AG09309 (cell line): ENCODE measurements around the gene DRC7.

Experiments used
- DNase-seq: peaks from one replicate; pipeline ENCODE4 v3.0.0-alpha.2; 2010; ENCODE audit warnings: low read depth
- H3K4me3 ChIP-seq: 2 replicates; pipeline ENCODE4 v1.5.1; 2011; ENCODE audit warnings: mild to moderate bottlenecking, low read depth, low read length, moderate library complexity; ENCODE audit not compliant: control insufficient read depth
- TF ChIP-seq, protein P1 (sequence below): IDR thresholded peaks from 2 replicates; pipeline ENCODE4 v1.5.1; 2011; ENCODE audit warnings: mild to moderate bottlenecking, low read depth, low read length, inconsistent platforms; ENCODE audit not compliant: insufficient read depth, control insufficient read depth; ENCODE audit errors: missing control alignments

The DRC7 gene

DNA sequence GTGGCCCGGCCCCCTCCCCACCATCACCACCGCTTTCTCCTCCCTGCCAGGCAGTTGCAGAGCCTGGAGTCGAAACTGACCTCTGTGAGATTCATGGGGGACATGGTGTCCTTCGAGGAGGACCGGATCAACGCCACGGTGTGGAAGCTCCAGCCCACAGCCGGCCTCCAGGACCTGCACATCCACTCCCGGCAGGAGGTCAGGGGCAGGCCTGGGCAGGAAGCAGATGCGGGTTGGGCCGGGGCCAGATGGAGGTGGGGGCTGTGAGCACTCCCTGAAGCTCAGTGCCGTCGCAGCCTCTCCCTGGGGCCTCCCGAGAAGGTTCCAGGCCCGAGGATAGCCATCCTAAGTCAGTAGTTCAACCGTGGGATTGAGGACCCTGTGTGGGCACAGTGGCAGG lies 40.7 kb upstream of the DRC7 start:
- no peak for DNase-seq
- H3K4me3 ChIP-seq, result no peak overlapping the region
- TF ChIP-seq, protein P1, sequence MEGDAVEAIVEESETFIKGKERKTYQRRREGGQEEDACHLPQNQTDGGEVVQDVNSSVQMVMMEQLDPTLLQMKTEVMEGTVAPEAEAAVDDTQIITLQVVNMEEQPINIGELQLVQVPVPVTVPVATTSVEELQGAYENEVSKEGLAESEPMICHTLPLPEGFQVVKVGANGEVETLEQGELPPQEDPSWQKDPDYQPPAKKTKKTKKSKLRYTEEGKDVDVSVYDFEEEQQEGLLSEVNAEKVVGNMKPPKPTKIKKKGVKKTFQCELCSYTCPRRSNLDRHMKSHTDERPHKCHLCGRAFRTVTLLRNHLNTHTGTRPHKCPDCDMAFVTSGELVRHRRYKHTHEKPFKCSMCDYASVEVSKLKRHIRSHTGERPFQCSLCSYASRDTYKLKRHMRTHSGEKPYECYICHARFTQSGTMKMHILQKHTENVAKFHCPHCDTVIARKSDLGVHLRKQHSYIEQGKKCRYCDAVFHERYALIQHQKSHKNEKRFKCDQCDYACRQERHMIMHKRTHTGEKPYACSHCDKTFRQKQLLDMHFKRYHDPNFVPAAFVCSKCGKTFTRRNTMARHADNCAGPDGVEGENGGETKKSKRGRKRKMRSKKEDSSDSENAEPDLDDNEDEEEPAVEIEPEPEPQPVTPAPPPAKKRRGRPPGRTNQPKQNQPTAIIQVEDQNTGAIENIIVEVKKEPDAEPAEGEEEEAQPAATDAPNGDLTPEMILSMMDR, result no peak

DNA sequence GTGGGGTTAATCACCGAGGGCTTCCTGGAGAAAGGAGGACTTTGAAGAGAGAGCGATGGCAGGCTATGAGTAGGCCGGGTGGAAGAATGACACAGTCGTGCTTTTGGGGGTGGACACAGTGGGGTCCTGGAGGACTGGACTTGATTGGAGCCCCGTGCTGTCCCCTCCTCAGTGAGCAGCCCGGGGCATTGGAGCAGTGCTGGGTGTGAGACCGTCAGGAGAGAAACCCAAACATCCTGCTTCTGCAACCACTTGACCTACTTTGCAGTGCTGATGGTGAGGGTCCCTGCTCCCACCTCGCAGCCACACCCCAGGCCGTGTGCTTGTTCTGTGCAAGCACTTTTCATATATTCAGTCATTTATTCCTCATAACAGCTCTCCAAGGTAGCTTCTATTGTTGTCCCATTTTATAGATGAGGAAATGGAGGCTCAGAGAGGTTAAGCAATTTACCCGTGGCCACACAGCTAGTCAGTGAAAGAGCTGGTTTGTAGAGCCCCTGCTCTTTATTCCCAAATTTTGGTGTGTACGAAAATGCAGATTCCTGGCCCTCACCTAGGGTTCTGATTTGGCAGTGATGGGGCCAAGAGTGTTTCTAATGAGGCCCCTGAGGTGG lies 38.2 kb upstream of the DRC7 start:
- DNase-seq, result no peak
- TF ChIP-seq, protein P1, result no peak
- H3K4me3 ChIP-seq, result no peak overlapping the region

DNA sequence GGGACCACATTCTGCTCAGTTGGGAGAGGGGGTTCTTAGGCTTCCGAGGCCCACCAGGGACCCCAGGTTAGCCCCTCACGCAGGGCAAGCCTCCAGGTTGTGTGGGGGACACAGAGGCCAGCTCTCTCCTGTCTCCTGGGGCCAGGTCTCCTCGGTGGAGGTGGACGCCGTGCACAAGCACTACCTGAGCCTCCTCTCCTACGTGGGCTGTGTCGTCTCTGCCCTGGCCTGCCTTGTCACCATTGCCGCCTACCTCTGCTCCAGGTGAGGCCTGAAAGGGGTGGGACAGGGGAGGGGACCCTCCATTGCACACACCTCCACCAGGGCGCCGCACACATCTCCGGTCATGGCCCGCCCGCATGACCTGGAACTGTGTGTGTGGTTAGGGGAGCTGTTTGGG lies 37.4 kb upstream of the DRC7 start:
- no peak for DNase-seq
- TF ChIP-seq, protein P1, result no peak
- no peak overlapping the region for H3K4me3 ChIP-seq

DNA sequence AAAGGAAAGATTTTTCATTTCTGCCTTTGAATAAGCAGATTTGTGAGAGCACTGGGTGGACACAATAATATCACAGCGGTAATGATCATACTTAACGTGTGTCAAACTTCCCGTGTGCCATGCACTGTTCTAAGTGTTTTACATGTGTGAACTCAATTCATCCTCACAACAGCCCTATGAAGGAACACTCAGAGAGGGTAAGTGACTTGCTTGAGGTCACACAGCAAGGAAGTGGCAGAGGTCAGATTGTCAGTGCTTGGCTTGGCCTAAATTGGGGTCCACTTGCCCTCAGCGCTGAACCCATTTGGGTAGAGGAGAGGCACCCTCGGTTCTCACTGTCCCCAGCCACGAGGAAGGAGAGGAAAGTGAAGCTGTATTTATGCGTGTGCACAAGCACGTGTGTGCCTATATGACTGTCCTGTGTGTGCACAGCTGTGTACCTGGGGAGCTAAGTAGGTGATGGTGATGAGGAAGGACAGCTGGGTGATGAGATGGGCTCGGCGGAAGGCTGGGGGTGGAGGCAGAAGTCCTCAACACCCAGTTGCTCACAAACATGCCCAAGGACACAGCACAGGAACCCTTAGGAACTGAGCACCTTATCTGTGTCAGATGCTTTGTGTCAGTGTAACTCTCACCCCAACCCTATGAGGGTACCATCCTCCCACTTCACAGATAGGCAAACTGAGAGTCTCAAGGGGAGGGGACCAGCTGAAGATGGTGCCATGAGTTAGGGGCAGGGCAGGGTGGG lies 36.3 kb upstream of the DRC7 start:
- H3K4me3 ChIP-seq, result no peak overlapping the region
- no peak for DNase-seq
- TF ChIP-seq, protein P1, result no peak

DNA sequence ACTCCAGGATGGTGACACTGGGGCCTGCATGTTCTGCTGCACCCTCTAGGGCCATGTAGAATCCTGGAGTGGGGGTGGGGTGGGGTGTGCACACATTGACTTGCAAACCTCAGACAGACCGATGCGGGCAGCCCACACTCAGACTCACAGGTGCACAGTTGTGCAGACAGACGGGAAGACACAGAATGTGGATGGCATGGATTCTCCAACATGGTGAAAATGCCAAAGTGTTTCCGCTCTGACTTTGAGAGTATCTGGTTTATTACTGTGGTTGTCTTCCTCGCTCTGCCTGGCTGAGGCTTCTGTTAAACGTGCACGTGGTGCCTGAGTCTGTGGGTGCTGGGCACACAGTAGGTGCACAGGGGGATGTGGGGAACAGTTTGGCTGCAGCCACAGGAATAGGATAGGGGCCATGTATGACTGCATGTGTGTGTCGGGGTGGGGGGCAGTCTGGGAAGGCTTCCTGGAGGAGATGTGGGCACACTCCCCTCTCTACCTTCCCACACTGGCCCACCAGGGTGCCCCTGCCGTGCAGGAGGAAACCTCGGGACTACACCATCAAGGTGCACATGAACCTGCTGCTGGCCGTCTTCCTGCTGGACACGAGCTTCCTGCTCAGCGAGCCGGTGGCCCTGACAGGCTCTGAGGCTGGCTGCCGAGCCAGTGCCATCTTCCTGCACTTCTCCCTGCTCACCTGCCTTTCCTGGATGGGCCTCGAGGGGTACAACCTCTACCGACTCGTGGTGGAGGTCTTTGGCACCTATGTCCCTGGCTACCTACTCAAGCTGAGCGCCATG lies 35.5 kb upstream of the DRC7 start:
- DNase-seq, result no peak
- TF ChIP-seq, protein P1, result no peak

DNA sequence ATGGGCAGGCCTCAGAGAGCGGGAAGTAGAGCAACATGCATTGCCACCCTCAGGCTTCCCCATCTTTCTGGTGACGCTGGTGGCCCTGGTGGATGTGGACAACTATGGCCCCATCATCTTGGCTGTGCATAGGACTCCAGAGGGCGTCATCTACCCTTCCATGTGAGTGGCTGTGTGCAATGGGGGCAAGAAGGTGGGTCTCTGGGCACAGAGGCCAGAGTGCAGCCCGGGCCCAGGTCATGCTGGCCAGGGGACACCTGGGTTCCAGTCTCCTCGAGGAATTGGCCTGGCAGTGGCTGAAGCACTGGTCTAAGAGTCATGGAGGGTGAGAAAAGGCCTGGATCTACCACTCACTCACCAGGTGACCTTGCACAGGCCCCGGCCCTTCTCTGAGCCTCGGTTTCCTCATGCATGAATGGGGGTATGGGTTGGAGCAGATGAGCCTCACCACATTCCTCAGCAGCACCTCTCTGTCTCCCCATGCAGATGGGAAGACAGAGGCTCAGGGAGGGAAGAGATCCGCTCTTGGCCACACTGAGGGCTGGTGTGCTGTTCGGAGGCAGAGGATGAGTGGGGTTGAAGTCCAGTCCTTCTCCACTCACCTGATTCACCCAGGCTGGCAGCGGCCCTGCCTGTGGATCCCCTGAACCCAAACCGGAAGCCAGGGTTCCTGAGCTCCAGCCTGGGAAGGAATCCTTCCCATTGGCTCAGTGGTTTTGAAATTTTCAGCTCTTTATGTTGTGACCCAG lies 33.7 kb upstream of the DRC7 start:
- TF ChIP-seq, protein P1, result no peak
- no peak for DNase-seq
- no peak overlapping the region for H3K4me3 ChIP-seq

More for the DNA sequence above, 35.5 kb upstream of the DRC7 start:
- no peak overlapping the region for H3K4me3 ChIP-seq
